Measurements from ENCODE around the gene SPEN. TPM values are rescaled to one million over a fixed set of nuclear protein-coding genes. Genes with fewer than 3 reads are reported as not detected.

The SPEN gene
- total RNA-seq, 1 donor from 2014 or later: 55.2 TPM

GRCh38 chr1:15948091-15948591 is 100.6 kb downstream of the SPEN start:
- peaks cover 52% of the 10 kb centered on the region for H3K4me1 ChIP-seq
- no peaks in the 10 kb centered on the region for H3K27me3 ChIP-seq
- no peak for TF ChIP-seq POLR2AphosphoS5 (IDR thresholded peaks at IDR 0.05; ENCODE audit: insufficient read depth in 1 of 2, low read depth in 1 of 2)
- no peak for TF ChIP-seq POLR2A (IDR thresholded peaks at IDR 0.05)
- TF ChIP-seq, protein P1, sequence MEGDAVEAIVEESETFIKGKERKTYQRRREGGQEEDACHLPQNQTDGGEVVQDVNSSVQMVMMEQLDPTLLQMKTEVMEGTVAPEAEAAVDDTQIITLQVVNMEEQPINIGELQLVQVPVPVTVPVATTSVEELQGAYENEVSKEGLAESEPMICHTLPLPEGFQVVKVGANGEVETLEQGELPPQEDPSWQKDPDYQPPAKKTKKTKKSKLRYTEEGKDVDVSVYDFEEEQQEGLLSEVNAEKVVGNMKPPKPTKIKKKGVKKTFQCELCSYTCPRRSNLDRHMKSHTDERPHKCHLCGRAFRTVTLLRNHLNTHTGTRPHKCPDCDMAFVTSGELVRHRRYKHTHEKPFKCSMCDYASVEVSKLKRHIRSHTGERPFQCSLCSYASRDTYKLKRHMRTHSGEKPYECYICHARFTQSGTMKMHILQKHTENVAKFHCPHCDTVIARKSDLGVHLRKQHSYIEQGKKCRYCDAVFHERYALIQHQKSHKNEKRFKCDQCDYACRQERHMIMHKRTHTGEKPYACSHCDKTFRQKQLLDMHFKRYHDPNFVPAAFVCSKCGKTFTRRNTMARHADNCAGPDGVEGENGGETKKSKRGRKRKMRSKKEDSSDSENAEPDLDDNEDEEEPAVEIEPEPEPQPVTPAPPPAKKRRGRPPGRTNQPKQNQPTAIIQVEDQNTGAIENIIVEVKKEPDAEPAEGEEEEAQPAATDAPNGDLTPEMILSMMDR (IDR thresholded peaks at IDR 0.05): no peak
- peaks cover 0 to 48% of the 10 kb centered on the region in 2 donors for H3K36me3 ChIP-seq
- no peaks in the 10 kb centered on the region for H3K9me3 ChIP-seq
- no peak overlapping the region for H3K4me3 ChIP-seq
- intact Hi-C loops (cut with DNase I): loop anchor here (2.0 to 5.0 kb wide), 2 partner anchors 101 to 113 kb away; partner anchors contain the start of gene SPEN
- DNase-seq (ENCODE audit: extremely low spot score in 2 of 2): peak in 1 of 2 donors; percentile 89
- H3K27ac ChIP-seq: peak overlapping the region; percentile 96

GRCh38 chr1:15948595-15949452 is 101.3 kb downstream of the SPEN start:
- peaks cover 0 to 41% of the 10 kb centered on the region in 2 donors for H3K36me3 ChIP-seq
- intact Hi-C loops (cut with DNase I): loop anchor here (2.0 to 5.0 kb wide), 2 partner anchors 102 to 114 kb away; partner anchors contain the start of gene SPEN
- peak in 1 of 2 donors; percentile 89 for DNase-seq (ENCODE audit: extremely low spot score in 2 of 2)
- H3K27ac ChIP-seq: peak overlapping the region; percentile 96
- peak overlapping the region; percentile 23 to 34 for H3K4me3 ChIP-seq
- no peaks in the 10 kb centered on the region for H3K9me3 ChIP-seq
- no peaks in the 10 kb centered on the region for H3K27me3 ChIP-seq
- H3K4me1 ChIP-seq: peaks cover 59% of the 10 kb centered on the region
- no peak for TF ChIP-seq POLR2AphosphoS5 (IDR thresholded peaks at IDR 0.05; ENCODE audit: insufficient read depth in 1 of 2, low read depth in 1 of 2)
- no peak for TF ChIP-seq POLR2A (IDR thresholded peaks at IDR 0.05)
- TF ChIP-seq, protein P1 (IDR thresholded peaks at IDR 0.05): peak in 1 of 3 experiments; percentile 11

- Histone ChIP-seq H3K4me3 (peak overlapping the region; percentile 23 to 34), H3K9me3 (no peaks in the 10 kb centered on the region), H3K27ac (peak overlapping the region; percentile 96), H3K4me1 (peaks cover 67% of the 10 kb centered on the region), H3K27me3 (no peaks in the 10 kb centered on the region), H3K36me3 (peaks cover 0 to 33% of the 10 kb centered on the region in 2 donors)
- intact Hi-C loops (cut with DNase I): loop anchor here (2.0 to 5.0 kb wide), 2 partner anchors 102 to 115 kb away; partner anchors contain the start of gene SPEN
- DNase-seq (ENCODE audit: extremely low spot score in 2 of 2): peak in 1 of 2 donors; percentile 99
- TF ChIP-seq, protein P1 (IDR thresholded peaks at IDR 0.05): no peak
- TF ChIP-seq POLR2AphosphoS5 (IDR thresholded peaks at IDR 0.05; ENCODE audit: insufficient read depth in 1 of 2, low read depth in 1 of 2) (peak; percentile 96), POLR2A (IDR thresholded peaks at IDR 0.05) (peak in 1 of 2 donors; percentile 41)
These were observed 102.1 kb downstream of the SPEN start for GRCh38 chr1:15949453-15950245.

DNA sequence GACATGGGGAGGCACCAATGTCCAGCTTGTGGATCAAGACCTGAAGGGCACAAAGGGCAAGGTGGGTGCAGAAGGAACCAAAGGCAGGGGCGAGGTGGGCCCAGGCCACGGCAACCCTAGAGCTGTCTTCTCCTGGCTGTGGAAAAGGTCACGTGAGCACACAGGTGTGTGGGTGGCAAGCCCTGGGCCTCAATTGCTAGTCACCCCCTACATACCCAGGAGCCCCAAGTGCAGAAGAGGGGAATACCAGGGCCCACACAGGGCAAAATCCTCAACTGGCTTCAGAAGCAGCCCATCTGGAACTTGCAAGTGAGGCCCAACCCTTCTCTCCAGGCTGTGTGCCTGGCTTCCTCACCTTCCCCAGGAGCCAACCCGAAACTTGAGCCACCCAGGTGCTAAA is 102.8 kb downstream of the SPEN start:
- no peak for TF ChIP-seq POLR2AphosphoS5 (IDR thresholded peaks at IDR 0.05; ENCODE audit: insufficient read depth in 1 of 2, low read depth in 1 of 2)
- Histone ChIP-seq H3K4me1 (peaks cover 73% of the 10 kb centered on the region), H3K4me3 (peak overlapping the region in 1 of 2 donors; percentile 34), H3K9me3 (no peaks in the 10 kb centered on the region), H3K27ac (peak overlapping the region; percentile 96), H3K36me3 (peaks cover 0 to 27% of the 10 kb centered on the region in 2 donors), H3K27me3 (no peaks in the 10 kb centered on the region)
- no peak for DNase-seq (ENCODE audit: extremely low spot score in 2 of 2)
- intact Hi-C loops (cut with DNase I): no loop called here

- TF ChIP-seq, protein P1 (IDR thresholded peaks at IDR 0.05): no peak
- peak in 1 of 2 donors; percentile 74 for TF ChIP-seq POLR2AphosphoS5 (IDR thresholded peaks at IDR 0.05; ENCODE audit: insufficient read depth in 1 of 2, low read depth in 1 of 2)
- no peak for DNase-seq (ENCODE audit: extremely low spot score in 2 of 2)
- Histone ChIP-seq H3K27ac (peak overlapping the region; percentile 96), H3K4me3 (no peak overlapping the region), H3K4me1 (peaks cover 73% of the 10 kb centered on the region), H3K27me3 (no peaks in the 10 kb centered on the region), H3K9me3 (no peaks in the 10 kb centered on the region), H3K36me3 (peaks cover 0 to 21% of the 10 kb centered on the region in 2 donors)
- intact Hi-C loops (cut with DNase I): no loop called here
These were observed 103.3 kb downstream of the SPEN start for GRCh38 chr1:15950763-15951295.

Measured in vagina (tissue), 2 donors.